Suprapubic skin (tissue), 4 donors: ENCODE data around the gene NRG3.

ENCODE experiments used
- POLR2A ChIP-seq, 2 donors: fragments of 450-650 bp; IDR thresholded peaks; one replicate each; pipeline ENCODE4 v1.6.1; 2017; ENCODE audit warnings: antibody characterized with exemption in 2 of 2, mild to moderate bottlenecking in 2 of 2, moderate library complexity in 2 of 2
- POLR2AphosphoS5 ChIP-seq, 3 donors: sonication (generic); formaldehyde crosslinking; IDR thresholded peaks; one replicate each; pipeline ENCODE4 v1.6.1; 2017; ENCODE audit warnings: antibody characterized with exemption in 3 of 3
- TF ChIP-seq, protein P1 (sequence below), 2 donors: fragments of 200-600 bp in 1 of 2; fragments of 450-650 bp in 1 of 2; sonication (generic) in 1 of 2; IDR thresholded peaks; one replicate each; pipeline ENCODE4 v1.5.1; 2016 to 2019; ENCODE audit warnings: antibody characterized with exemption in 2 of 2, mild to moderate bottlenecking in 1 of 2, moderate library complexity in 1 of 2

DNA sequence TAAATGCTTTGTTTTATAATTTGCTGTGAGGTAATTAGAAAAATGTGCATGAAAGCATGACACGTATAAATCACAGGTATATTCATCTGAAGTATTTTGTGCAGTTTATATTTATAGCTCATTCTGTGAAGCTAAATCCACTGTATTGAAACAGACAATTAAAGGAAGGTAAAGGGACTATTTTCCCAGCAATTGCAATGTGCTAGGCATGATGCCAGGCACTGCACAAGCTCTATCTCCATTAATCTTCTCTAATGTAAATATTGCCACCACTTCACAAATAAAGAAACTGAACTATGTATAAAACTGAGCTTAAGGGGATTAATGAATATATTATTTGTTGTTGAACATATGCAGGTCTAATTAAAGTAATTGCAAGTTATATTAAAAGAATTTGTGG, 1012.5 kb downstream of the NRG3 start:
- TF ChIP-seq, protein P1, sequence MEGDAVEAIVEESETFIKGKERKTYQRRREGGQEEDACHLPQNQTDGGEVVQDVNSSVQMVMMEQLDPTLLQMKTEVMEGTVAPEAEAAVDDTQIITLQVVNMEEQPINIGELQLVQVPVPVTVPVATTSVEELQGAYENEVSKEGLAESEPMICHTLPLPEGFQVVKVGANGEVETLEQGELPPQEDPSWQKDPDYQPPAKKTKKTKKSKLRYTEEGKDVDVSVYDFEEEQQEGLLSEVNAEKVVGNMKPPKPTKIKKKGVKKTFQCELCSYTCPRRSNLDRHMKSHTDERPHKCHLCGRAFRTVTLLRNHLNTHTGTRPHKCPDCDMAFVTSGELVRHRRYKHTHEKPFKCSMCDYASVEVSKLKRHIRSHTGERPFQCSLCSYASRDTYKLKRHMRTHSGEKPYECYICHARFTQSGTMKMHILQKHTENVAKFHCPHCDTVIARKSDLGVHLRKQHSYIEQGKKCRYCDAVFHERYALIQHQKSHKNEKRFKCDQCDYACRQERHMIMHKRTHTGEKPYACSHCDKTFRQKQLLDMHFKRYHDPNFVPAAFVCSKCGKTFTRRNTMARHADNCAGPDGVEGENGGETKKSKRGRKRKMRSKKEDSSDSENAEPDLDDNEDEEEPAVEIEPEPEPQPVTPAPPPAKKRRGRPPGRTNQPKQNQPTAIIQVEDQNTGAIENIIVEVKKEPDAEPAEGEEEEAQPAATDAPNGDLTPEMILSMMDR (IDR thresholded peaks at IDR 0.05), result no peak
- TF ChIP-seq POLR2AphosphoS5 (IDR thresholded peaks at IDR 0.05), result no peak
- TF ChIP-seq POLR2A (IDR thresholded peaks at IDR 0.05), result no peak
